HG02623 (cell line): ENCODE results near the gene FKTN.

Experiments
- ATAC-seq: cut with Tn5 transposase; IDR thresholded peaks from one replicate; pipeline ENCODE4 v1.9.1; 2021; ENCODE audit warnings: moderate library complexity; ENCODE audit not compliant: unreplicated experiment

Gene FKTN

DNA sequence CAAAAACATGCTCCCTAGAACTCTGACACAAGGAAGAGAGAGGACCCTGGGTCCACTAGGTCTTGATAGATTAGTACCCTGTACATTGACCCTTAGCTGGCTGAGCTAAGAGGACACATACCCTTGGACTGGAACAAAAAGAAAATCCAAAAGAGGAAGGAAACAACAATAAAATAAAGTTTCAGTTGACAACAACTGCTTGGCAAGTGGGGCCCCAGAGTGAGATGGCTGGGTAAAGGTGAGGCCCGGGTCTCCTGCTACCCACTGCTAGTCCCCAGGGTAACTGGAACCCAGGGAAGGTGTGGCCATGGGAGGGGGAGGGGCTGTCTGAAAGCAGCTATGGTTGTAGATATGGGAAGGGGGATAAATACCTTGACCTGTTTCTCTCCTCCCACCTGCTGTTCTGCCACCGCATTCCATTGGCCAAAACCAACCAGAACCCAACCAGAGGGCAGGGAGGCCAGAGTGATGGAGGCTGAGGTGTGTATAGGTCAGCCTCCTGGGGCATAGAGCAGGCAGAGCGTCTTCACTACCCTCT lies 116.0 kb downstream of the FKTN start:
- ATAC-seq: no peak

DNA sequence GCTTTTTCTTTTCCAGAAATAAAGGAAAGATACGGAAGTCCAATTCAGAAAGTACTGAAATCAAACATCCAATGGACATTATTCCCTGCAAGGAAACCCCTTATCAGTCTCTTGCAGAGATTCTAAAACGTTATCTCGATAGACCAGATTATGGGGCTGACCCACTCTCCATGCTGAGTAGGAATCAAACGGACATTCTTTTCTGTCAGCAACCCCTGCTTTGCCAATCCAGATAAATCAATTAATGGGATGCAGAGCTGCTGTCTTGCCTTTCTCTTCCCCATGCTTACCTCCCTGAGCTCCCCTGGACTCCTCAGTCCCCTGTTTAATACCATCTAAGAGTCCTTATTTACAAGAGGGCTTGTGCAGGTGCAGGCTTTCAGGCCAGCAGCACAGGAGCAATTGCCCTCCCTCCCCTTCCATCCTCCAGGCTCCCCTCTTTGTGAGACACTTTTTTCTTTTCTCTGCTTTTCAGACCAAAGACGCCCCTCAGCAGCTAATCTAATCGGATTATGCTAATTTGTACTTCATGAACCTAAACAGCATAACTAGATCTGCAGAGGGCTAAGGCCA lies 118.5 kb downstream of the FKTN start:
- no peak for ATAC-seq

DNA sequence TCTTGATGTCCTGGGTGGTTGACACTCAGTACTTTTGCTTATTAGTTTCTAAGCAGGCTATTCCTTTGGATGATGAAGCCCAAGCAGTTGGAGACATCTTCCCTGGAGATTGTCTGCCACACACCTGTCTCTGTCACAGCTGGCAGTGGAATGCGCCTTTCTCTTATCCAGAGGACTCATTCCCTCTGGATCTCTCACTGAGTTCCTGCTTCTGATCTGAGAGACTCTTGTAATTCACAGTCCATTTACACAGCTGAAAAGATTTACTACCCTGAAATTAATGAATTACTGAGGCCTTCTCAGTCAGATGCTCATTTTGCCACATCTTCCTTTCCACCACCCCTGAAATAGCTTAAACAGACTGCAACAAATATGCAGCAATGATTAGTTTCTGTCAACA lies 120.2 kb downstream of the FKTN start:
- no peak for ATAC-seq

DNA sequence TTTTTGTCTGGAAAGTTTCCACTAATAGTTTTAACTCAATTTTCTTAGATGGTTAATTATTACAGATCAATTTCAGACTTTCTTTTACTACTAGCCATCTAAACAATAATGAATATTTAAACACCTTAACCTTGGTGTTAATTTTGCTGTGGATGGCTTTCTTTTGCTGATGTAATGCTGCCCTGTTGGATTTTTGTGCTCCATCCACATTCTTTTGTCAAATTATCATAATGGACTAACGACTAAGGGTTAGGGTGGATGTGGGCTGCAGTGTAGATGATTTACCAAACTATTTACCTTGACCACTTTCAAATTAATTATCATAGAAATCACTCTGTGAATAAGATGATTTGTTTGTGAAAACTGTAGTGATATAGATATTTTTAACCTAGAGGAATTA lies 120.8 kb downstream of the FKTN start:
- no peak for ATAC-seq

DNA sequence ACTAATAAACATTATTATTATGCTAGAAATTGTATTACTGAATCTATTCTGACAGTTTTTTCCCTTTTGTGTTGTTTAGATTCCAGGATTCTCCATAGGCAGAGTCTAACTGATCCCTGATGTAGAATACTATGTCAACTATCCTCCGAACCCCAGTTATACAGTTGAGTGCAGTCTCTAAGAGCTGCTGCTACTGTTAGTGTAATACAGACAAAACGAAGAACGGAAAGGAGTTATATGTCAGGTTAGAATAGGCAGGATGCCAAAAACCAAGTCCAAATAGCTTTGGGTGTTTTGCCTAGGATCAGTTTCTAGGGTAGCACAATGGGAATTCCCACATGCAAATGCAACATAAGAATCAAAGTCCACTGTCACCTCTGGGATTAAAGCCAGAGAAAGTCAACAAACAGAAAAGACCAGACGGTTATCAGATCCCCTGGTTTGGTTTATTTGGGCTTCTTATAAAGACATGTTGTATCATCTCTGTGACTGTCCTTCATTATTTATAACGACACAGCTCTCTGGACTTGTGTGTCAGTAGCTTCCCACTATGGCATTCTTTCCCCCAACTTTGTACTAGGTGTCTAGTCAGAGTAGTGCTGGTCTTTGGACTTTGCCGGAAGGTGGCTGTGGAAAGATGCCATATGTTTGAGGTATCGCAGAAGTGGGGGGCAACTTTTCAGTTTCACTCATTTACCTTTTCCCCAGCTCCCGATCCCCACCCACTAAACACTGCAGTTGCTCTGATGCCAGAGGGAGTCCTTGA lies 121.5 kb downstream of the FKTN start:
- no peak for ATAC-seq

DNA sequence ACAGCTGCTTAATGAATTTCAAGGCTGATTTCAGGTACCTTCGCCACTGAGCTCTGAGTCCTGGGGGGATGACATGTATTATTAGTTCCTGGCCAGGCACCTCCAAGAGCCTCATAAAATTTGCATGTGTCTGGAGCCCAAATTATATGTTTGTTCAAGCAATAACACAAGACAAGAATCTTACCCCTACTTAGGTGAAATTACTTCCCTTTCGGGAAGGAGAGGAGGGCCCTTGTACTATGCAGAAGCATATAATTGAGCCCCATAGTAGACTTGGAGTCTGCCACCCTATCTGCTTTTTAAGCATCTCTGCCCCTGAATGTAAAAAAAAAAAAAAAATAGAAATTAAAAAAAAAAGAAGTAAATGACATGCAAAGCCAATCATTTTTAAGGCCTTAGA lies 123.4 kb downstream of the FKTN start:
- no peak for ATAC-seq

DNA sequence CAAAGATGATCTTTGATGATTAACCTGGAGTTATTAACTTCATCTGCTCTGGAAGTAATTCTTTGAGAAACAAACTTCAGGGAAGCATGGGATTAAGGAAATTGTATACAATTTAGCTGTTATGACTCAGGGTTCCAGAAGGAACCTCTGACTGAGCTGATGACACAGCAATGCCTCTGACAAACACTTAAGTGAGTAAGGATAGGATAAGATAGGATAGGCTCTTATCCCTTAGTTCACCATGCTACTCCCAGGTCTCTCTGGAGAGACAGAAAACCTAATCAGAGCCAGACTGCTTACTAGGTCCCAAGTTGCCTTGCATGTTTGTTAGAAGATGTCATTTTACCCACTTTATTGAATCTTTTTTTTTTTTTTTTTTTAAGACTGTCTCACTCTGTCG lies 123.8 kb downstream of the FKTN start:
- no peak for ATAC-seq

DNA sequence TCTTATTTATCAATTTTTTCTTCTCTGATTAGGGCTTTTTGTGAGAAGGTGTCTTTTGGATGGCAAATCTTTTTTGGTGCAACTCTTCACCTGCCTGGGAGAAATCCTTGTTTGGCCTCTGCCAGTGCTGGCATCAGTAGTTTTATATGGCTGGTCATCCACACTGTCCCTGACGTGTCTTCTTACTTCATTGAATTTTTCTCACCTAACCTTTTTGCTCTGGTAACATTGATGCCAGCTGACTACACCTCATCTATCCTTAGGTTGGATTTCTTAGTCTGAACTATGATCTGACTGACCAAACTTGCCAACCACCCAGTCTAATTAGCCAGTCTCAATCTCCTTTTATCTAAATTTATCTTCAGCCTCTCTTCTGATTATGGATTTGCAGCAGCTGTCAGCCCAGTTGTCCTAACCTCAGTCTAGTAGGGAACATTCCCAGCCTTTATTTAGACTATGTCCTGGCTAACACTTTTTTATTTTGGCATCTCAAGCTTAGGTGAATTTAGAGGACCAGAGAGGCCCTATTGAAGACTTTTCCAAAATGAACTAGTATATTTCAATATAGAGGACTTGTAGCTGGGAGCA lies 125.9 kb downstream of the FKTN start:
- no peak for ATAC-seq

DNA sequence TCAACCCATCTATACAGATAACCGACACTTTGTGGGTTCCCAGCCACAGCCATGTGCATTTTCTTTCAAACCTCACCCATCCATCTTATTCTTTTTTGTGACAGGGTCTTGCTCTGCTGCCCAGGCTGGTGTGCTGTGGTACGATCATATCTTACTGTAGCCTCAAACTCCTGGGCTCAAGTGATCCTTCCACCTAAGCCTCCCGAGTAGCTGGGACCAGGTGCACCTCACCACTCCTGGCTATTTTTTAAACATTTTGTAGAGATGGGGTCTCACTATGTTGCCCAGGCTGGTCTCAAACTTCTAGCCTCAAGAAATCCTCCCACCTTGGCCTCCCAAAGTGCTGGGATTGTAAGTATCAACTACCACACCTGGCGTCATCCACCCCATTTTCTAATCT lies 129.0 kb downstream of the FKTN start:
- no peak for ATAC-seq
